ENCODE data around the gene ZNF827. TPM values are rescaled to one million over a fixed set of nuclear protein-coding genes. Genes with fewer than 3 reads are reported as not detected.

The ZNF827 gene
- total RNA-seq, 1 experiment from 2014 or later, result 26.2 TPM

DNA sequence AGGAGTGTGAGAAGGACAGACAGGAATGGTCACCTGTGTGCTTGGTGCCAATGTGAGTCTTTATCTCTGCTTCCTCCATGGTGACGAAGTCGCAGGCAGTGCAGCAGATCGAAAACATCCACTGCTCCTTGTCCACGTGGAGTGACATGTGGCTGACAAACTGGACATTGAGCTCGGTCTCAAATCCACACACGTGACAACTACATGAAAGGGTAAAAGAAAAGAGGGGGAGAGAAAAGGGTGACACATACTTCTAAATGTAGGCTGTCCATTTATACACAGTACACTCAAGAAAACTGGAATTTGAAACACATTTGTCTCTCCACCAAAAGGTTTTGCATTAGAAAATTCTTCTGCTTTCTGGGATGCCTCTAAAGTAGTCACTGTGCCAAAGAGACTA, 164.2 kb downstream of the ZNF827 start:
- H3K9me3 Mint-ChIP-seq (ENCODE audit: low read depth, unreplicated experiment), result no peaks in the 10 kb centered on the region
- intact Hi-C loops (cut with micrococcal nuclease; ENCODE audit: unreplicated experiment), result no loop called here
- CTCF ChIA-PET, result no interaction called here
- no peaks in the 10 kb centered on the region for H3K36me3 Mint-ChIP-seq (ENCODE audit: insufficient read depth, unreplicated experiment)
- BruUV-seq (replicated peaks), result no TSS peak
- H3K4me3 Mint-ChIP-seq (ENCODE audit: low read depth, unreplicated experiment), result no peak overlapping the region
- no peaks in the 10 kb centered on the region for H3K4me1 Mint-ChIP-seq (ENCODE audit: low read depth, unreplicated experiment)
- H3K27ac Mint-ChIP-seq (ENCODE audit: unreplicated experiment), result no peak overlapping the region
- TF ChIP-seq, protein P1, sequence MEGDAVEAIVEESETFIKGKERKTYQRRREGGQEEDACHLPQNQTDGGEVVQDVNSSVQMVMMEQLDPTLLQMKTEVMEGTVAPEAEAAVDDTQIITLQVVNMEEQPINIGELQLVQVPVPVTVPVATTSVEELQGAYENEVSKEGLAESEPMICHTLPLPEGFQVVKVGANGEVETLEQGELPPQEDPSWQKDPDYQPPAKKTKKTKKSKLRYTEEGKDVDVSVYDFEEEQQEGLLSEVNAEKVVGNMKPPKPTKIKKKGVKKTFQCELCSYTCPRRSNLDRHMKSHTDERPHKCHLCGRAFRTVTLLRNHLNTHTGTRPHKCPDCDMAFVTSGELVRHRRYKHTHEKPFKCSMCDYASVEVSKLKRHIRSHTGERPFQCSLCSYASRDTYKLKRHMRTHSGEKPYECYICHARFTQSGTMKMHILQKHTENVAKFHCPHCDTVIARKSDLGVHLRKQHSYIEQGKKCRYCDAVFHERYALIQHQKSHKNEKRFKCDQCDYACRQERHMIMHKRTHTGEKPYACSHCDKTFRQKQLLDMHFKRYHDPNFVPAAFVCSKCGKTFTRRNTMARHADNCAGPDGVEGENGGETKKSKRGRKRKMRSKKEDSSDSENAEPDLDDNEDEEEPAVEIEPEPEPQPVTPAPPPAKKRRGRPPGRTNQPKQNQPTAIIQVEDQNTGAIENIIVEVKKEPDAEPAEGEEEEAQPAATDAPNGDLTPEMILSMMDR (IDR thresholded peaks at IDR 0.05; ENCODE audit: unreplicated experiment), result no peak
- H3K27me3 Mint-ChIP-seq (ENCODE audit: unreplicated experiment), result no peaks in the 10 kb centered on the region
- DNase-seq, result no peak

DNA sequence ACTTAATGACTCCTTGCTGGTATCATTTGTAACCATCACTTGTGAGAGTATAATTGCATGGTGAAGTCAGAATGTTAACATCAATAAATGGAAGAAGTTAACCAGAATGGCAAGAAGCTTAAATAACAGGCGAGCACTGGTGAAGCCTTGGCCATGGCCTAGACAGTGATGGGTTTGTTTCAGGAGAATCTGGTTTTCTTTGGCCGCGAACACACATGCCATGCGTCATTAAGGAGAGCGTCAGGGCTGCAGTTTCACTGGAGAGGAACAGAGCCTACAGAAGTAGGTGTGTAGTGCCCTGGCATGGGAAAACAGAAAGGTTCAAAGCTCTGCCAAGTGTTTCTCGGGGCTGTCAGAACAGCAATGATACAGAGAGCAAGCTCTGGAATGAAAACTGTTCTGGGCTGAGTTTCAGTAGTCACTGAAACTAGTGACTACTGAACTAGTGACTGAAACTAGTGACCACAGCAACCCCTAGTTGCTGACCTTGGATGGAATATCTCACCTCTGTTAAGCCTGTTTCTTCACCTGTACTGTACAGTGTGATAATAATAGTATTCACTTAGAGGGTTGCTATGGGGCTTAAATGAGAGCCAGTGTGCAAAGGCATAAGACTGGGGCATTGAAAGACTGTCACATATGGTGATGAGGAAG, 164.9 kb downstream of the ZNF827 start:
- intact Hi-C loops (cut with micrococcal nuclease; ENCODE audit: unreplicated experiment), result no loop called here
- H3K27ac Mint-ChIP-seq (ENCODE audit: unreplicated experiment), result no peak overlapping the region
- H3K4me1 Mint-ChIP-seq (ENCODE audit: low read depth, unreplicated experiment), result no peaks in the 10 kb centered on the region
- DNase-seq, result no peak
- CTCF ChIA-PET, result no interaction called here
- TF ChIP-seq, protein P1 (IDR thresholded peaks at IDR 0.05; ENCODE audit: unreplicated experiment), result no peak
- H3K9me3 Mint-ChIP-seq (ENCODE audit: low read depth, unreplicated experiment), result no peaks in the 10 kb centered on the region
- no peak overlapping the region for H3K4me3 Mint-ChIP-seq (ENCODE audit: low read depth, unreplicated experiment)
- no peaks in the 10 kb centered on the region for H3K36me3 Mint-ChIP-seq (ENCODE audit: insufficient read depth, unreplicated experiment)
- H3K27me3 Mint-ChIP-seq (ENCODE audit: unreplicated experiment), result no peaks in the 10 kb centered on the region
- no TSS peak for BruUV-seq (replicated peaks)

DNA sequence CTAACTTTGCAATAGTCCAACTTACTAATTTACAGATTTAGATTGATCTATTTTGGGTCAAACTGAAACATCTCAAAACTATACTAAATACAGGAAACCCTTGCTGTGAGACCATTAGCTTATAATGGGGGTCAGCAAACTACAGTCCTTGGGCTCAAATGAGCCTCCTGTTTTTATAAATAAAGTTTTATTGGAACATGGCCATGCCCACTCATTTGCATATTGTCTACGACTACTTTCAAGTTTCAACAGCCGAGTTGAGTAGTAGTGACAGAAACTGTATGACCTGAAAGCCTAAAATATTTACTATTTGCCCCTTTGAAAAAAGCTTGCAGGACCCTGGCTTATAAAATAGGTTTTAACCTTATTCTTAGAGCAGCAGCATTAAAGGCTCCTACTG, 166.3 kb downstream of the ZNF827 start:
- Mint-ChIP-seq H3K9me3 (ENCODE audit: low read depth, unreplicated experiment) (no peaks in the 10 kb centered on the region), H3K27me3 (ENCODE audit: unreplicated experiment) (no peaks in the 10 kb centered on the region), H3K36me3 (ENCODE audit: insufficient read depth, unreplicated experiment) (peaks cover 3% of the 10 kb centered on the region), H3K27ac (ENCODE audit: unreplicated experiment) (no peak overlapping the region), H3K4me1 (ENCODE audit: low read depth, unreplicated experiment) (no peaks in the 10 kb centered on the region), H3K4me3 (ENCODE audit: low read depth, unreplicated experiment) (no peak overlapping the region)
- TF ChIP-seq, protein P1 (IDR thresholded peaks at IDR 0.05; ENCODE audit: unreplicated experiment), result no peak
- intact Hi-C loops (cut with micrococcal nuclease; ENCODE audit: unreplicated experiment), result no loop called here
- no TSS peak for BruUV-seq (replicated peaks)
- CTCF ChIA-PET, result no interaction called here
- no peak for DNase-seq

DNA sequence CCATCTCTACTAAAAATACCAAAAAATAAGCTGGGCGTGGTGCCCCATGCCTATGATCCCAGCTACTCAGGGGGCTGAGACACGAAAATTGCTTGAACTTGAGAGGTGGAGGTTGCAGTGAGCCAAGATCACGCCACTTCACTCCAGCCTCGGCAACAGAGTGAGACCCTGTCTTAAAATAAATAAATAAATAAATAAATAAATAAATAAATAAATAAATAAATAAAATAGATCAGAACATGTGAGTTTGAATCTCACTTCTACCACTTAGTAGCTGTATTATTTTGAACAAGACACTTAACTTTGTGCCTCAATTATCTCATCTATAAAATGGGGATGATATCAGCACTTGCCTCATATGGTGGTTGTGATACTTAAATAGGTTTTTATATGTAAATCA, 168.5 kb downstream of the ZNF827 start:
- Mint-ChIP-seq H3K9me3 (ENCODE audit: low read depth, unreplicated experiment) (no peaks in the 10 kb centered on the region), H3K27ac (ENCODE audit: unreplicated experiment) (no peak overlapping the region), H3K36me3 (ENCODE audit: insufficient read depth, unreplicated experiment) (peaks cover 5% of the 10 kb centered on the region), H3K4me1 (ENCODE audit: low read depth, unreplicated experiment) (no peaks in the 10 kb centered on the region), H3K27me3 (ENCODE audit: unreplicated experiment) (no peaks in the 10 kb centered on the region), H3K4me3 (ENCODE audit: low read depth, unreplicated experiment) (no peak overlapping the region)
- intact Hi-C loops (cut with micrococcal nuclease; ENCODE audit: unreplicated experiment), result no loop called here
- no TSS peak for BruUV-seq (replicated peaks)
- DNase-seq, result no peak
- TF ChIP-seq, protein P1 (IDR thresholded peaks at IDR 0.05; ENCODE audit: unreplicated experiment), result no peak
- CTCF ChIA-PET, result interaction anchor here (0.6 kb wide), 1 partner anchor 30 kb away, joined by 5 read pairs; no protein-coding TSS in a partner anchor

All from Calu3 (cell line).